GM23338 (cell line): ENCODE data around the gene DLG2.

Experiments
- CTCF ChIP-seq, 2 experiments: fragments of 200-600 bp in 1 of 2; sonication (generic) in 1 of 2; conservative IDR thresholded peaks; 2 replicates each; pipeline versions ENCODE4 v1.5.1 to v1.6.1; 2016 to 2017; ENCODE audit warnings: antibody characterized with exemption in 2 of 2, low read depth in 2 of 2, mild to moderate bottlenecking in 2 of 2, moderate library complexity in 1 of 2
- EZH2phosphoT487 ChIP-seq: fragments of 200-600 bp; sonication (generic); IDR thresholded peaks from one replicate; pipeline ENCODE4 v1.8.1; 2018; ENCODE audit warnings: antibody characterized with exemption; ENCODE audit not compliant: unreplicated experiment
- JUNB ChIP-seq: IDR thresholded peaks from one replicate; pipeline ENCODE4 v1.6.1; 2016; ENCODE audit warnings: antibody characterized with exemption; ENCODE audit not compliant: unreplicated experiment
- POLR2AphosphoS5 ChIP-seq: IDR thresholded peaks from 2 replicates; pipeline ENCODE4 v1.6.1; 2016; ENCODE audit warnings: antibody characterized with exemption, low read depth

- TF ChIP-seq EZH2phosphoT487 (no peak), CTCF (conservative IDR thresholded peaks at IDR 0.05; ENCODE audit: low read depth in 2 of 2) (no peak), JUNB (no peak), POLR2AphosphoS5 (no peak)
Measured at GRCh38 chr11:83459798-83460197, 2167.3 kb downstream of the DLG2 start.
